Smooth muscle cell of the brain vasculature (primary cell): ENCODE measurements around the gene ADAMTS3.
"Not testable (repeated sequence)": the region's sequence is repeated elsewhere in the genome, so short reads cannot be mapped to it uniquely, and the experiment has no call there.

ENCODE experiments used
- DNase-seq: peaks from one replicate; pipeline ENCODE4 v3.0.0-alpha.2; 2012; ENCODE audit warnings: low read depth, low spot score

ADAMTS3 gene

GRCh38 chr4:72473434-72473900 is 95.6 kb downstream of the ADAMTS3 start:
- DNase-seq: peak; percentile 93

GRCh38 chr4:72471816-72472215 is 97.2 kb downstream of the ADAMTS3 start:
- no peak for DNase-seq

- DNase-seq: peak; percentile 20
Observed at GRCh38 chr4:72468904-72469502, 100.0 kb downstream of the ADAMTS3 start.

GRCh38 chr4:72467633-72468032 is 101.4 kb downstream of the ADAMTS3 start:
- DNase-seq: no peak

GRCh38 chr4:72463724-72464123 is 105.3 kb downstream of the ADAMTS3 start:
- DNase-seq: no peak

- DNase-seq: no peak
Observed at GRCh38 chr4:72457158-72457557, 111.9 kb downstream of the ADAMTS3 start.

- no peak for DNase-seq
Observed at GRCh38 chr4:72451349-72451748, 117.7 kb downstream of the ADAMTS3 start.

- no peak for DNase-seq
Observed at GRCh38 chr4:72449705-72450104, 119.3 kb downstream of the ADAMTS3 start.

- DNase-seq: no peak
Observed at GRCh38 chr4:72448231-72448630, 120.8 kb downstream of the ADAMTS3 start.

- DNase-seq: no peak
Observed at GRCh38 chr4:72446353-72447055, 122.5 kb downstream of the ADAMTS3 start.

GRCh38 chr4:72444092-72444491 is 124.9 kb downstream of the ADAMTS3 start:
- DNase-seq: no peak

GRCh38 chr4:72442715-72443114 is 126.3 kb downstream of the ADAMTS3 start:
- no peak for DNase-seq

GRCh38 chr4:72442147-72442546 is 126.9 kb downstream of the ADAMTS3 start:
- DNase-seq: no peak

GRCh38 chr4:72440386-72440785 is 128.6 kb downstream of the ADAMTS3 start:
- no peak for DNase-seq

- no peak for DNase-seq
Observed at GRCh38 chr4:72432975-72433374, 136.0 kb downstream of the ADAMTS3 start.

- no peak for DNase-seq
Observed at GRCh38 chr4:72432282-72432681, 136.7 kb downstream of the ADAMTS3 start.

GRCh38 chr4:72430988-72431387 is 138.0 kb downstream of the ADAMTS3 start:
- DNase-seq: no peak

- no peak for DNase-seq
Observed at GRCh38 chr4:72430050-72430449, 139.0 kb downstream of the ADAMTS3 start.

GRCh38 chr4:72429397-72429889 is 139.6 kb downstream of the ADAMTS3 start:
- no peak for DNase-seq

GRCh38 chr4:72427057-72427456 is 142.0 kb downstream of the ADAMTS3 start:
- no peak for DNase-seq

- DNase-seq: not testable (repeated sequence)
Observed at GRCh38 chr4:72425908-72426307, 143.1 kb downstream of the ADAMTS3 start.

- no peak for DNase-seq
Observed at GRCh38 chr4:72424006-72424405, 145.0 kb downstream of the ADAMTS3 start.

- no peak for DNase-seq
Observed at GRCh38 chr4:72422416-72422815, 146.6 kb downstream of the ADAMTS3 start.
